Stimulated activated CD4-positive, alpha-beta T cell treated with anti-CD3 and anti-CD28 coated beads, Interleukin-1b, Interleukin-23, amount 100 ng/mL, for 48 hours (primary cell): ENCODE measurements around the gene UXT.
A peak's percentile ranks its signal among the peaks of the same experiment; 100 is the strongest.
"Not testable (repeated sequence)": the region's sequence is repeated elsewhere in the genome, so short reads cannot be mapped to it uniquely, and the experiment has no call there.

Experiments
- DNase-seq: peaks from one replicate; pipeline ENCODE4 v3.0.0-alpha.2; 2020

UXT gene

DNA sequence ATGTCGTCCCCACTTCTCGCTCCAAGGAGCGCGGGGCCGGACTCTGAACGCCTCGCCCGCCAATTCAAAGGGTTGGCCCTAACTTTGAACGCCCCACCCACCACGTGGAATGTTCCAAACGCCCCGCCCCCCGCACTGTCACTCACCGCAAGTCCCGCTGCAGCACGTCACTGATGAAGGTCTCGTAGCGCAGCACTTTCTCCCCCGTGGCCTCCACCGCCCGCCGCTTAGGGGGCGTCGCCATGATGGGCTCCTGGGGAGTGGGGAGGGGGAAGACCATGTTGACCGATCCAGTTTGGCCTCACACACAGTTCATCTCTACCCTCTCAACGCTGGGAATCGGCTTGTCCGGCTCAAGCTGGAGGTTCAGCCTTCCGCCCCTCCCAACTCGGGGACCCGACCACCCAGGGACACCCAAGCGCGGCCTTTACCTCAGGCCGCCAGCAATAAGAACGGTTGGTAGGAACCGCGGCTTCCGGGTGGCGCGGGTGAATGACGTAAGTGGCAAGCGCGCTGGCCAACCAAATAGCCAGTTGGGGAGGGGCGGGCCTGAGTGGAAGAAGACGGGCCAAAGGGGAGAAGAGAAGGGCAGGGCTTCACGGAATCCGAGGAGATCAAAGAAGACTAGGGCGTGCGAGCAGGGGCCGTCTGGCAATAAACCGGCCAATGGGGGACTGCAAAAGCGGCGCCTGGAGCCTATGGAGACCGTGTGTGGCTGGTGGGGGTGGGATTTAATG, at the start of gene UXT:
UXT (minus strand) TSS at position 497 of the 737 bp plus-strand sequence; CDS start at position 244, 253 bp downstream.
- DNase-seq = peak; percentile 95

DNA sequence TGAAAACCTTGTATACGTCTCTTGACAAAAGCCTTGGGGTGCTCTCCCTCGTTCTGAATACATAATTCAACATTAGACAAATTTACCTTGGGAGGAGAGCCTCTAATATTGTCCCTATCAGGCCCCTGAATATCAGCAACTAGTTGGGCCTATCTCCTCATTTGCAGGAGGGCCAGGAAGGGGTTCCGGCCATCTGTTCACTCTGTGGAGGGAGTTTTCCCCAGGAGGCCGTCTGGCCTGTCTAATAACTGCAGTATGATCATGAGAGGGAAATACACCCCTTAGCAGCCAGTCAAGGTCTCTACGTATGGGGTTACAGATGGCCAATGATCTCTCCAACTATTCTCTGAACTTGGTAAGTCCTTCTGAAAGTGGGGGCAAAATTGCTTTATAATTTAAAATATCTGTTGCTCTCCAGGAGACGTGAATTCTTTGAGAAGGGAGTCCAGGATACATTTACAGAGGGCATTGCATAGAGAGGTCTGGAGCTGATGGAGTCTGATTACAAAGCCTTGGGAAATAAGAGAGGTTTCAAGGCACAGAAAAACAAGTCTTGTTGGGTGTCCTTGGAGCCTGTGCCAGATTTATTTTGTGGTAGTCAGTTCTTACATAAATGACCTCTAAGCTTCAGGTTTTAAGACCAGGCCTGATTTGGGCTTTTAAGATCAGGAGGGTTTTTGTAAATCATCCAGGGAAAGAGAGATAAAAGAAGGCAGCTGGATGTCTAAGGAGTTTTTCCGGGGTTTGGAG, 48.2 kb upstream of the UXT start:
- no peak for DNase-seq

- DNase-seq = no peak
Observed at GRCh38 chrX:47706575-47706974, 47.6 kb upstream of the UXT start.

- DNase-seq = no peak
Observed at GRCh38 chrX:47704736-47705135, 45.8 kb upstream of the UXT start.

GRCh38 chrX:47697181-47697580, 38.2 kb upstream of the UXT start:
- DNase-seq = no peak

DNA sequence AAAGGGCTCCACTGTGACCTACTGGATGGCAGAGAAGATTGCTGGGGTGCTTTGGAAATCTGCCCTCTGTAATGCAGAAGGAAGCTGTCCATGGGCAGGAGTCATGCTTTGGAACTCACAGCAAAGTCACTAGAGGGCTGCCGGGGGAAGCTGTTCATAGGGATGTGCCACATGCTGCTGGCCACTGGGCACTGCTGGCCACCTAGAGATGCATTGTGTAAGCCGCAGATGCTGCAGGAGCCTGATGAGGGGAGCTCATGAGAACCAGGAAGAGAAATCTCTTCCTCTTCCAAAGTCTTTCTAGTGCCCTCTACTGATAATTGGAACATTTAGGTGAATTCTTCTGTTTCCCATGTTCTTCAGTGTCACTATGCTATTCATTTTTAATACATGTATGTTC, 31.2 kb upstream of the UXT start:
- DNase-seq = no peak

GRCh38 chrX:47687263-47687662, 28.3 kb upstream of the UXT start:
- DNase-seq = no peak

- DNase-seq = no peak
Observed at GRCh38 chrX:47683829-47684205, 24.8 kb upstream of the UXT start.

DNA sequence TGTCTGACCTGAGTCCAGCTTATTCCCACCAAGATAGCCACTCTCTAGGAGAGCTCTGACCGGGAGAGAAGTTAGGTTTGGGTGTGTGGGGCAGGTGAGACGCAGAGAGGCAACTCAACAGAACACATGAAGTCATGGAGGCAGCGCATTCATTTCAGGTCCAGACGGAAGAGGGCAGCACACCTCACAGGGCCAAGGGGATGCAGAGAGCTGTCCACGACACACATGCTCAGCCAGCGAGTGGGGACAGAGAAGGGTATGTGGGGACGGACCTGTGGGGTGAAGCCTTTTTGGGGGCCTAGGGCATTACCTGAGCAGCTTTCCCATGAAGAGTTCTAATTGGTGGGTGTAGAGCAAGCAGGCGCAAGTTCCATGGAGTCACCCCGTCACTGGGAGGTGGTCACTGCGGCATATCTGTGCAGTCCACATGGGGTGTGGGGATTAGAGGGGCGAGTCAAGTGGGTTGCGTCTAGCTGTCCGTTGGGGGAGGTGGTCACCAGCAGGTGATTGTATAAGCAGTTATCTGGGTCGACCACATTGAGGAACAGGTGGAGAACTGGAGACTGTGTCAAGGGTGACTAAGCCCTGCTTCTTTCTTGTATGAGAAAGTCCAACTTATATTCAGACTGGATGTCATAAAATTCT, 24.3 kb upstream of the UXT start:
- no peak for DNase-seq

DNA sequence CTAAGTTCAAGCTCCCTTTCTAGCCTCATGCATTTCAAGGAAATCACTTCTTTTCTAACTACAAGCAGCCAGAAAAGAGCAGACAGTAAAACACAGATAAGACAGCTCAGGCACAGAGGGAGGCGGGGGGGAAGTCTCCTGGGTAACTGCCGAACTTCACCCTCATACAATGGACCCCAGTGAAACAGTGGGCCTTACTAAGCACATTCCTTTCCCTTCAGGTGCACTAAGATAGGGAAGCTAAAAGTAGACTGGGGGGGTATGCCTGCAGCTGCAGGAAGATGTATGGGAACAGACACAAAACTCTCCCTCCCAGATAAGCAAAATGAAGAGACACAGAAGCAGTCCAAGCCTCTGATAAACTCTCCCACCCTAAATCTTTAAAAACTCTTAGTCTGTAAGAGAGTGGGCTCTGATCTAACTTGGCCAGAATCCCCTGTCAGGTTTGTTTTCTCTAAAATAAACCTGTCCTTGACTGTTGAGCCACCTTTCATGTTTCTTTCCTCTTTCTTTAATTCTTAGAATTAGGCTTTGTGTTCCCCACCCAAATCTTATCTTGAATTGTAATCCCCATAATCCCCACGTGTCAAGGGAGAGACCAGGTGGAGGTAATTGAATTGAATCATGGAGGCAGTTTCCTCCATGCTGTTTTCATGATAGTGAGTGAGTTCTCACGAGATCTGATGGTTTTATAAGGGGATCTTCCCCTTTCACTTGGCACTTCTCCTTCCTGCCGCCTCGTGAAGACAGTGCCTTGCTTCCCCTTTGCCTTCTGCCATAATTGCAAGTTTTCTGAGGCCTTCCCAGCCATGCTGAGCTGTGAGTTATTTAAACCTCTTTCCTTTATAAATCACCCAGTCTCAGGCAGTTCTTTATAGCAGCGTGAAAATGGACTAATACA, 17.2 kb upstream of the UXT start:
- not testable (repeated sequence) for DNase-seq

DNA sequence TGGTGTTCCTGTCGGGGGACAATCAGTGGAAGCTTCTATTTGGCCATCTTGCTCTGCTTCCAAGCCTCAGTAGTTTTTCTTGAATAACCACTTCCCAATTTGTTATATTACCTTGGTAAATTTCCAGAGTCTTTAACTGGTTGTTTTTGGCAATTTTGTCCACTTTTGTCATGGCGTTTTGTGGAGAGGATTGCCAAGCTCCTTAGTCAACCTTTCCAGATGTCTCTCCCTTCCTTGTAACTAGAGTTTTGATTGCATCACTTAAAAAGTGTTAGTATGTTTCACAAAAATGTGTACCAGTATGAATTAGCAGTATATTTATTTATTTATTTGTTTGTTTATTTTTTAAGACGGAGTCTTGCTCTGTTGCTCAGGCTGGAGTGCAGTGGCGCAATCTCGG, 15.8 kb upstream of the UXT start:
- no peak for DNase-seq

- DNase-seq = not testable (repeated sequence)
Observed at GRCh38 chrX:47665797-47666196, 6.8 kb upstream of the UXT start.

GRCh38 chrX:47664737-47665136, 5.8 kb upstream of the UXT start:
- no peak for DNase-seq

DNA sequence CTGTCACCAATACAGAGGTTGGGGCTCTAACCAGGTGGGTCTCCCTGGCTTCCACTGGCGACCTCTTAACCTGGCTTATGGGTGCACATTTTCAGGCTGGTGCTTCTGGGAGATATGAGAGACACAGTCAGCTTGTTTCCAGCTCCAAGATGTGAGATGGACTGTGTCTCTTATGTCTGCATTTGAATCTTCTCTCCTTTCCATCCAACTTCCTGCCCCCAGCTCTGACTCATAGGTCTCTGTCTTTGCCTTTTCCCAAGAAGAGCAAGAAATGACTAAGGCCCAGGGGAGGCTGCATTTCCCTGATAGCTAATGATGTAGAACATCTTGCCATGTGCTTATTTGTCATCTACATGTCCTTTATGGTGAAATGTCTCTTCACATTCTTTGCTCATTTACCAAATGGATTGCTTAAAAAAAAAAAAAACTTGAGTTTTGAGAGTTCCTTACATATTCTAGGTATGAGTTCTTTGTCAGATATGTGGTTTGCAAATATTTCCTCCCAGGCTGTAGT, 3.2 kb upstream of the UXT start:
- peak; percentile 76 for DNase-seq

- no peak for DNase-seq
Observed at GRCh38 chrX:47661539-47661938, 2.6 kb upstream of the UXT start.

DNA sequence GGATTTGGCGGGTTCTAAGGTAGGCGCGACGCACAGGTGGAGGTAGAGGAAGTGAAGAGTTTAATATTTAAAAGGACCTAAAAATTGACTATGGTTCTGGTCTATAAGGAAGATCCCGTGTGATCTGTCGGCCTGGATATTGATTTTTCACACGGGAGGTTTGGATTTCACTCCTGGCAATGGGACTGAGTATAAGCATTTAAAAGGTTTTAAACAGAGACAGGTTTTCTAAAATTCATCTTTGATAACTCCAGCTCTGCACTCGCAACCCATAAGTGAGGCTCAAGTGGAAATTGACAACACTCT, 394 bp upstream of the UXT start:
- no peak for DNase-seq

DNA sequence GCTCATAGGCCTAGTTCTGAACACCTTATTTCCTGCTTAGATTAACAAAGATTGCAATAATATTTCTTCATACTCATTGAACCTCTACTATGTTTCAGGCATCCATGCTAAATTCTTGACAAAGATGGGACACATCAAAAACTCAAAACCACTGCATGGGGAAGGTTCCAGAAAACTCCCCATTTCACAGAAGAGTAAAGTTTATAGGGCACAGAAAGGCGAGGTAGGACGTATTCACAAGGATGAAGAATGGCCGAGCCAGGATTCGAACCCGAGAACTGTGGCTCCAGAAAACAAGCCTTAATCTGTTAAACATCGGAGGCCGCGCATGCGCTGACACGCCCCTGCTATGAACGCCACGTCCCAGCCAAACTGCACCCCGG, 688 bp downstream of the UXT start:
- DNase-seq = no peak

GRCh38 chrX:47651043-47651905, 7.7 kb downstream of the UXT start:
- no peak for DNase-seq

DNA sequence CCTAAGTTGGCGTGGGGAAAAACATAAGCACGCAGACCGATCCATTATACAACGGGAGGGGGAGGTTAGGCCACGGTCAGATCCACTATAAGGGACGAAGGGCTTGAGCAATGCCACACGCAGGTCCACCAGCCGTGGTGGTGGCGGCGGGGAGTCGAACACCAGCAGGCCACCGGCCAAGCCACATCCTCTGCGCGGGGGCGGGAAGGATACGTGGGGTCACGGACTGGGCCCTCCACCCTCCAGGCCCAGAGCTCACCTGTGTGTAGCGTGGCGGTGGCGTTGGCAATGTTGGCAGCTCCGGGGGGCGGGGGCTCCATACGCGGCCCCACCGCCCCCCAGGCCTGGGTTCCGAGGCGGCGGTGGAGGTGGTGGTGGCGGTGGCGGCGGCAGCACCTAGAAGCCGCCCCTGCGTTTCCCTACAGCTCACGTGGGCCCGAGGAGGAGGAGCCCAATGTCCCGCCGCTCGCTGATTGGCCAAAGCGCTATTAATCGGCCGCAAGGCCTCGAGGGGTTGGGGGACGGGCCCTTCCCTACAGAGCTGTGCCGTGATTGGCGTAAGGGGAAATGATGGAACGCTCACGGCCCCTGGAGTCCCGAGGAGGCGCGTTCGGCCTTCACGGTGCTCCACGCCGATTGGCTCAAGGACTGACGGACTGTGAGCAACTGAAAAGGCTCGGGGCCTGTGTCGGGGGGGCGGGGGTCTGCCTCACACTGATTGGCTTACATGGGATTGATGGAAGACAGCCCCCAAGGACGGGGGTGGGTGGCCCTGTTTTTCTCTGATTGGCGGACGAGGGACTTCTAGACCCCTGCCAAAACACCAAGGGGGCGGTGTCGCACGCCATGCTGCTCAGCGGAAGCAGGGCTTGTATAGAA, 8.6 kb downstream of the UXT start, which contains the start of gene ELK1:
ELK1 (minus strand) TSS at position 400 of the 879 bp plus-strand sequence. CDS start 9,122 bp downstream, outside the sequence.
- DNase-seq = peak; percentile 91

DNA sequence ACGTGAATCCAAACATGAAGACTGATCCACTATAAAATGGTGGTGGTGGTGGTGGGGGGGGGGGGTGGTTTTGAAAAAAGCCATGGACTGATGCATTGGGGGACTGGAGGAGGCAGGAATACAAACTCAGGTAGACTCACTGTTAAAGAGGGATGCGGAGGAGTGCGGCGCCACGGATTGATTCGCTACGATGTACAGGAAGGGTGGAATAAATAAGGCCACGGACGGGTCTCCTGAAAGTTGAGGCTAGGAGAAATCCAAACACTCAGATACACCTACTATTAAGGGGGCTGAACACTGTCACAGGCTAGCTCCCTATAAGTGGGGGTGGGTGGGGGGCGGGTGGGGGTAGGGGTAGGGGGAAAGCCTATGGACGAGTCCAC, 9.2 kb downstream of the UXT start:
- no peak for DNase-seq

- no peak for DNase-seq
Observed at GRCh38 chrX:47649271-47649670, 9.7 kb downstream of the UXT start.
